H9 (cell line): ENCODE data around the gene CAPG. TPM values are rescaled to one million over a fixed set of nuclear protein-coding genes. Genes with fewer than 3 reads are reported as not detected.
A peak's percentile ranks its signal among the peaks of the same experiment; 100 is the strongest.

ENCODE experiments used
- DNase-seq: peaks from one replicate; pipeline ENCODE4 v3.0.0-alpha.2; 2017
- H2AFZ ChIP-seq: one replicate; pipeline ENCODE4 v1.6.1; 2013; ENCODE audit warnings: mild to moderate bottlenecking, low read length, control low read depth, moderate library complexity
- H2AK5ac ChIP-seq: 2 replicates; pipeline ENCODE4 v1.6.1; 2013; ENCODE audit warnings: low read length, control low read depth, mixed read lengths; ENCODE audit not compliant: insufficient read length
- H2BK120ac ChIP-seq: one replicate; pipeline ENCODE4 v1.6.1; 2013; ENCODE audit warnings: low read depth, mild to moderate bottlenecking, low read length, control low read depth, inconsistent platforms; ENCODE audit not compliant: poor library complexity, severe bottlenecking
- H2BK12ac ChIP-seq: 2 replicates; pipeline ENCODE4 v1.6.1; 2013; ENCODE audit warnings: low read length, control low read depth, mixed read lengths, low read depth; ENCODE audit not compliant: insufficient read length
- H2BK15ac ChIP-seq: 2 replicates; pipeline ENCODE4 v1.6.1; 2013; ENCODE audit warnings: low read depth, low read length, control low read depth
- H2BK20ac ChIP-seq: one replicate; pipeline ENCODE4 v1.6.1; 2013; ENCODE audit warnings: low read depth, mild to moderate bottlenecking, low read length, control low read depth, inconsistent platforms; ENCODE audit not compliant: poor library complexity, severe bottlenecking
- H2BK5ac ChIP-seq: 2 replicates; pipeline ENCODE4 v1.6.1; 2013; ENCODE audit warnings: low read length, control low read depth, mixed read lengths; ENCODE audit not compliant: insufficient read length
- H3K14ac ChIP-seq: 2 replicates; pipeline ENCODE4 v1.6.1; 2013; ENCODE audit warnings: low read length, control low read depth; ENCODE audit not compliant: insufficient read depth
- H3K18ac ChIP-seq: 2 replicates; pipeline ENCODE4 v1.6.1; 2013; ENCODE audit warnings: low read depth, mild to moderate bottlenecking, mixed read lengths, low read length, control low read depth; ENCODE audit not compliant: insufficient read length
- H3K23ac ChIP-seq: 2 replicates; pipeline ENCODE4 v1.6.1; 2013; ENCODE audit warnings: low read length, control low read depth, mixed read lengths, low read depth; ENCODE audit not compliant: insufficient read length
- H3K23me2 ChIP-seq: 2 replicates; pipeline ENCODE4 v1.6.1; 2013; ENCODE audit warnings: low read depth, mild to moderate bottlenecking, mixed read lengths, low read length, control low read depth; ENCODE audit not compliant: insufficient read length, poor library complexity, severe bottlenecking
- H3K27ac ChIP-seq: 2 replicates; pipeline ENCODE4 v1.5.1; 2013; ENCODE audit warnings: low read length, control low read depth, mixed read lengths, low read depth; ENCODE audit not compliant: insufficient read length
- H3K27me3 ChIP-seq: 2 replicates; pipeline ENCODE4 v1.6.1; 2013; ENCODE audit warnings: low read length, control low read depth, inconsistent platforms; ENCODE audit not compliant: insufficient read depth
- H3K4ac ChIP-seq: 2 replicates; pipeline ENCODE4 v1.6.1; 2013; ENCODE audit warnings: low read depth, mild to moderate bottlenecking, control low read depth, inconsistent platforms, low read length, moderate library complexity
- H3K4me1 ChIP-seq: 2 replicates; pipeline ENCODE4 v1.6.1; 2013; ENCODE audit warnings: low read length, control low read depth, inconsistent platforms; ENCODE audit not compliant: insufficient read depth
- H3K4me2 ChIP-seq: 2 replicates; pipeline ENCODE4 v1.6.1; 2013; ENCODE audit warnings: low read length, control low read depth, mixed read lengths; ENCODE audit not compliant: insufficient read length, insufficient read depth
- H3K56ac ChIP-seq: 2 replicates; pipeline ENCODE4 v1.6.1; 2013; ENCODE audit warnings: low read depth, mild to moderate bottlenecking, mixed read lengths, low read length, control low read depth; ENCODE audit not compliant: insufficient read length
- H3K79me1 ChIP-seq: 2 replicates; pipeline ENCODE4 v1.6.1; 2013; ENCODE audit warnings: low read depth, mild to moderate bottlenecking, moderate library complexity, low read length, control low read depth, inconsistent platforms; ENCODE audit not compliant: insufficient read depth, poor library complexity, severe bottlenecking
- H3K79me2 ChIP-seq: 2 replicates; pipeline ENCODE4 v1.6.1; 2013; ENCODE audit warnings: low read length, control low read depth, inconsistent platforms; ENCODE audit not compliant: insufficient read depth
- H3K9ac ChIP-seq: 2 replicates; pipeline ENCODE4 v1.6.1; 2013; ENCODE audit warnings: low read length, control low read depth, mixed read lengths; ENCODE audit not compliant: insufficient read length; ENCODE audit errors: extremely low read depth
- H3K9me3 ChIP-seq: one replicate; pipeline ENCODE4 v1.6.1; 2013; ENCODE audit warnings: low read depth, low read length, inconsistent platforms; ENCODE audit not compliant: control insufficient read depth
- H3T11ph ChIP-seq: one replicate; pipeline ENCODE4 v1.6.1; 2013; ENCODE audit warnings: mild to moderate bottlenecking, low read length, control low read depth, inconsistent platforms
- H4K20me1 ChIP-seq: one replicate; pipeline ENCODE4 v1.6.1; 2013; ENCODE audit not compliant: control insufficient read depth, insufficient read length, insufficient read depth
- H4K5ac ChIP-seq: 2 replicates; pipeline ENCODE4 v1.6.1; 2013; ENCODE audit warnings: low read depth, mild to moderate bottlenecking, mixed read lengths, low read length, control low read depth; ENCODE audit not compliant: insufficient read length
- H4K8ac ChIP-seq: replicated peaks from 2 replicates; pipeline ENCODE4 v1.6.1; 2013; ENCODE audit warnings: low read length, control low read depth, mixed read lengths, low read depth; ENCODE audit not compliant: insufficient read length
- H4K91ac ChIP-seq: 2 replicates; pipeline ENCODE4 v1.6.1; 2013; ENCODE audit warnings: low read depth, mild to moderate bottlenecking, moderate library complexity, mixed read lengths, low read length, control low read depth; ENCODE audit not compliant: insufficient read length
- H3K27ac Mint-ChIP-seq, 3 experiments: 2 replicates in 2 of 3; 3 replicates in 1 of 3; pipeline ENCODE4 v1.8.0; 2020 to 2021; ENCODE audit warnings: mixed read lengths in 3 of 3, mild to moderate bottlenecking in 1 of 3, moderate library complexity in 1 of 3
- H3K27me3 Mint-ChIP-seq: 2 replicates; pipeline ENCODE4 v1.8.0; 2021; ENCODE audit warnings: low read depth, mild to moderate bottlenecking, moderate library complexity, mixed read lengths
- H3K36me3 Mint-ChIP-seq, 3 experiments: 2 replicates in 2 of 3; 3 replicates in 1 of 3; pipeline ENCODE4 v1.8.0; 2020 to 2021; ENCODE audit warnings: low read depth in 3 of 3, mixed read lengths in 3 of 3; ENCODE audit not compliant: insufficient read depth in 1 of 3
- H3K4me1 Mint-ChIP-seq, 2 experiments: 2 replicates each; pipeline ENCODE4 v1.8.0; 2020; ENCODE audit warnings: mixed read lengths in 2 of 2
- H3K4me3 Mint-ChIP-seq, 2 experiments: 2 replicates in 1 of 2; 3 replicates in 1 of 2; pipeline ENCODE4 v1.8.0; 2020 to 2021; ENCODE audit warnings: mild to moderate bottlenecking in 2 of 2, mixed read lengths in 2 of 2, moderate library complexity in 1 of 2
- H3K9me3 Mint-ChIP-seq, 2 experiments: 2 replicates in 1 of 2; 3 replicates in 1 of 2; pipeline ENCODE4 v1.8.0; 2020; ENCODE audit warnings: mild to moderate bottlenecking in 2 of 2, mixed read lengths in 2 of 2, moderate library complexity in 1 of 2
- WGBS: extraction: QIAGEN DNeasy Blood & Tissue Kit; methylation state at CpG from one replicate; pipeline ENCODE4 v1.1.7; 2013; ENCODE audit warnings: missing lambda C conversion rate, low lambda C conversion rate, mixed read lengths; ENCODE audit not compliant: insufficient read length; ENCODE audit errors: extremely low coverage; 5-methylcytosine and 5-hydroxymethylcytosine counted together
- total RNA-seq: library from RNA; stranded (reverse); gene quantifications from 2 replicates; pipeline ENCODE4 v1.2.1, GENCODE V29; 2021
- TF ChIP-seq, protein P1 (sequence below): fragments of 200-600 bp; sonication (generic); conservative IDR thresholded peaks from 3 replicates; pipeline ENCODE4 v1.8.0; 2021; ENCODE audit warnings: antibody characterized with exemption, mild to moderate bottlenecking

The CAPG gene
- total RNA-seq, 1 experiment from 2014 or later: 72.8 TPM

DNA sequence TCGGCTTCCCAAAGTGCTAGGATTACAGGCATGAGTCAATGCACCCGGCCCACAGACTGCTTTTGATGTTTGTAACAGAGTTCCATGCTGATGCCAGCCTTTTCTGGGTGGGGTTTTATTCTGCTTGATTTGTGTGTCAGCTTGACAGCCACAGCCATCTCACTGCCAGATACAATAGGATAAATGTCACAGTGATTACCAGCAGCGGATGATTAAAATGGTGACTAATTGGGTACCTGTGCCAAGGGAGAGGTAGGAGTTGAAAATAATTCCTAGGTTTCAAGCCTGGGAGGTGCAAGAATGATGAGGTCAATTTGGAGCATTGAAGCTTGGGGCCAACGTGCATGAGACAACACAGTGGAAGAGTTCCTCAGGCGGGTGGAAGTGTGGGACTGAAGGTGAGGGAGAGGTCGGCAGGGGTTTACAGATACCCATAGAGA is 47.7 kb upstream of the CAPG start:
- Histone ChIP-seq H3K4ac (no peak overlapping the region), H3K18ac (peak overlapping the region; percentile 27), H3K9me3 (no peaks in the 10 kb centered on the region), H3K79me1 (no peaks in the 10 kb centered on the region), H2AK5ac (no peak overlapping the region), H2AFZ (no peak overlapping the region), H4K5ac (no peak overlapping the region), H3K56ac (no peak overlapping the region), H2BK20ac (no peak overlapping the region), H3K27me3 (no peaks in the 10 kb centered on the region), H4K8ac (no peak overlapping the region), H3K27ac (peak overlapping the region; percentile 86), H3K79me2 (no peaks in the 10 kb centered on the region), H3K14ac (no peak overlapping the region), H2BK12ac (peak overlapping the region; percentile 89), H3K9ac (no peak overlapping the region), H3K4me1 (peaks cover 16% of the 10 kb centered on the region; the same call in 1 of the 2 replicates), H4K20me1 (no peaks in the 10 kb centered on the region), H3K23ac (no peak overlapping the region), H2BK15ac (no peak overlapping the region), H3K23me2 (no peaks in the 10 kb centered on the region), H3K4me2 (peak overlapping the region; percentile 53), H4K91ac (peak overlapping the region; percentile 37), H2BK5ac (no peak overlapping the region), H3T11ph (no peak overlapping the region), H2BK120ac (no peak overlapping the region)
- Mint-ChIP-seq H3K9me3 (peaks cover 0 to 2% of the 10 kb centered on the region in 2 experiments; a peak in 1 of 5 replicates), H3K4me1 (peaks cover 45 to 51% of the 10 kb centered on the region in 2 experiments), H3K27ac (peak overlapping the region; percentile 3 to 26 (median 20); a peak in 6 of 7 replicates), H3K36me3 (peaks cover 0 to 4% (median 4%) of the 10 kb centered on the region in 3 experiments; a peak in 3 of 7 replicates), H3K4me3 (peak overlapping the region in 1 of 2 experiments; percentile 27; a peak in 3 of 5 replicates), H3K27me3 (peaks cover 11% of the 10 kb centered on the region)
- no peak for DNase-seq
- WGBS: no CpG with 5 or more reads among the region's 6 CpGs
- TF ChIP-seq, protein P1, sequence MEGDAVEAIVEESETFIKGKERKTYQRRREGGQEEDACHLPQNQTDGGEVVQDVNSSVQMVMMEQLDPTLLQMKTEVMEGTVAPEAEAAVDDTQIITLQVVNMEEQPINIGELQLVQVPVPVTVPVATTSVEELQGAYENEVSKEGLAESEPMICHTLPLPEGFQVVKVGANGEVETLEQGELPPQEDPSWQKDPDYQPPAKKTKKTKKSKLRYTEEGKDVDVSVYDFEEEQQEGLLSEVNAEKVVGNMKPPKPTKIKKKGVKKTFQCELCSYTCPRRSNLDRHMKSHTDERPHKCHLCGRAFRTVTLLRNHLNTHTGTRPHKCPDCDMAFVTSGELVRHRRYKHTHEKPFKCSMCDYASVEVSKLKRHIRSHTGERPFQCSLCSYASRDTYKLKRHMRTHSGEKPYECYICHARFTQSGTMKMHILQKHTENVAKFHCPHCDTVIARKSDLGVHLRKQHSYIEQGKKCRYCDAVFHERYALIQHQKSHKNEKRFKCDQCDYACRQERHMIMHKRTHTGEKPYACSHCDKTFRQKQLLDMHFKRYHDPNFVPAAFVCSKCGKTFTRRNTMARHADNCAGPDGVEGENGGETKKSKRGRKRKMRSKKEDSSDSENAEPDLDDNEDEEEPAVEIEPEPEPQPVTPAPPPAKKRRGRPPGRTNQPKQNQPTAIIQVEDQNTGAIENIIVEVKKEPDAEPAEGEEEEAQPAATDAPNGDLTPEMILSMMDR: no peak
